Fibroblast of mammary gland (primary cell): ENCODE measurements around the gene FSD1.

Experiments used
- DNase-seq: peaks from one replicate; pipeline ENCODE4 v3.0.0-alpha.2; 2010; ENCODE audit warnings: low read depth
- H3K4me3 ChIP-seq: 2 replicates; pipeline ENCODE4 v1.5.1; 2011; ENCODE audit warnings: low read depth, mild to moderate bottlenecking, low read length, moderate library complexity; ENCODE audit not compliant: control insufficient read depth
- CTCF ChIP-seq: conservative IDR thresholded peaks from 2 replicates; pipeline ENCODE4 v1.5.1; 2011; ENCODE audit warnings: low read depth, low read length, inconsistent platforms; ENCODE audit not compliant: control insufficient read depth, insufficient read depth

Gene FSD1

GRCh38 chr19:4305257-4305612, 837 bp downstream of the FSD1 start:
- H3K4me3 ChIP-seq, result no peak overlapping the region
- no peak for DNase-seq

GRCh38 chr19:4305659-4306058, 1.3 kb downstream of the FSD1 start:
- no peak overlapping the region for H3K4me3 ChIP-seq
- no peak for TF ChIP-seq CTCF
- no peak for DNase-seq

More at GRCh38 chr19:4305257-4305612, 837 bp downstream of the FSD1 start:
- no peak for TF ChIP-seq CTCF

GRCh38 chr19:4310247-4311121, 6.1 kb downstream of the FSD1 start:
- DNase-seq, result no peak
- H3K4me3 ChIP-seq, result no peak overlapping the region
- no peak for TF ChIP-seq CTCF

- TF ChIP-seq CTCF, result no peak
- DNase-seq, result no peak
- H3K4me3 ChIP-seq, result no peak overlapping the region
Measured at GRCh38 chr19:4313847-4314490, 9.6 kb downstream of the FSD1 start.

- H3K4me3 ChIP-seq, result no peak overlapping the region
- DNase-seq, result no peak
- no peak for TF ChIP-seq CTCF
Measured at GRCh38 chr19:4316956-4317355, 12.6 kb downstream of the FSD1 start.

GRCh38 chr19:4318460-4318859, 14.1 kb downstream of the FSD1 start:
- no peak for DNase-seq
- no peak overlapping the region for H3K4me3 ChIP-seq
- no peak for TF ChIP-seq CTCF
